HG03565 (cell line): ENCODE data around the gene GPR37L1.
"Not testable (repeated sequence)": the region's sequence is repeated elsewhere in the genome, so short reads cannot be mapped to it uniquely, and the experiment has no call there.

Source experiments
- ATAC-seq: cut with Tn5 transposase; IDR thresholded peaks from one replicate; pipeline ENCODE4 v1.9.1; 2021; ENCODE audit warnings: mild to moderate bottlenecking, moderate library complexity; ENCODE audit not compliant: unreplicated experiment

Gene GPR37L1

DNA sequence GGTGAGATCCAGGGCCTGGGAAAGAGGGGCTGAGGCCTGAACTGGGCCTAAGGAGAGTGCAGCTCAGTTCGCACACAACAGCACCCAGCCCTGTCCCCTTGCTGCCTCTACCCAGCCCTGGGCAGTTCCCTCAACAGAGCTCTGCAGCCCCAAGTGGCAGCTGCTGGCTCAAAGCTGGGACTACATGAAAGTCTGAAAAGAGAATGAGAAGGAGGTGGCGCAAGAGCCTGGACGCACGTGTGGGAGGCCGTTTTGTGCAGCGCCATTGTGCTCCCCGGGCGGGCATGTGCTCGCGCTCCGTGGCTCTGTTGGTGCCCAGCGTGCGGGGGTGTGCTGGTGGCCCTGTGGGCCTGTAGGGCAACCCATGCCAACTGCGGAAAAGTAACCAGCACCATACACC, 10.3 kb downstream of the GPR37L1 start:
- ATAC-seq, result no peak

GRCh38 chr1:202133496-202133895, 10.8 kb downstream of the GPR37L1 start:
- ATAC-seq, result no peak

- ATAC-seq, result no peak
Observed at GRCh38 chr1:202133989-202134388, 11.3 kb downstream of the GPR37L1 start.

DNA sequence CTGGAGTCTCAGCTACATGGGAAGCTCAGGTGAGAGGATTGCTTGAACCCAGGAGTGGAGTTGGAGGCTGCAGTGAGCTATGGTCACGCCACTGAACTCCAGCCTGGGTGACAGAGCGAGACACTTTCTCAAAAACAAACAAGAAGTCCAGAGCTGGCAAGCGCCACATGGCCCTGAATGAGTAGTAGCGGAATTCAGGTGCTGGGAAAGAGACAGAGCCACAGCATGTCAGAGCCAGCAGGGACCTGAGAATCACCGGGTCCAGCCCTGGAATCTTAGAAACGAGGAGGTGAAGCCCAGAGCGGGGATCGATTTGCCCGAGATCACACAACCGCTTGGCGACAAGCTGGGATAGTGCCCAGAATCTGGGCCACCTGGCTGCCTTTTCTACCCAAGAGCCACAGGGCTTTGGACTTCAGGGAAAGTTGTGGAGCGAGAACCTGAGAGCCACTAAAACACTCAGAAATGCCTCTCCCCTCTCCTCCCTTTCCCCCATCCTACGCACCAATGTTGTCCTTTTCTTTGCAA, 12.0 kb downstream of the GPR37L1 start:
- ATAC-seq, result no peak

DNA sequence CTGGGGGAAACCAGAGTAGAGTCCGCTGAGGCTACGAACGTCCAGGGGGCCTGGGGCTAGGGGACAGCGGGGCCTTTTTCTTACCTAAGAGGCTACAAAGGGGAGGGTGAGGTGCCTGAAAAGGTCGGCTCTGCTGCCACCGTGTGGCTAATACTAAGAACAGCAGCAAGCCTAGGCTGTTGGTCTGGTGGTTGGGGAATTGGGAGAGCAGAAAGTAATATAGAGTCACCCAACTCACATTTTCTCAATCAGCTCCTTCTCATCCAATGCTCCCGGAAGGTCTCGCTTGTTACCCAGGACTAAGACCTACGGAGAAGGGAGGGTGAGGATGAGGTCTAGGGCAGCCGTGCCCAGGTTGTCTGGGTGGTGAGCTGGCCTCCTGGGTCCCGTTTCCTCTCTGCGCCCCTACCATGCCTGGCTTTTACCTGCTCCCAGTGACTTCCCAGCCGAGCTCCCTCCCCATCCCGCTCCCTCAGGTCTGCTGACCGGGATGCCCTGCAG, 12.6 kb downstream of the GPR37L1 start:
- ATAC-seq, result no peak

DNA sequence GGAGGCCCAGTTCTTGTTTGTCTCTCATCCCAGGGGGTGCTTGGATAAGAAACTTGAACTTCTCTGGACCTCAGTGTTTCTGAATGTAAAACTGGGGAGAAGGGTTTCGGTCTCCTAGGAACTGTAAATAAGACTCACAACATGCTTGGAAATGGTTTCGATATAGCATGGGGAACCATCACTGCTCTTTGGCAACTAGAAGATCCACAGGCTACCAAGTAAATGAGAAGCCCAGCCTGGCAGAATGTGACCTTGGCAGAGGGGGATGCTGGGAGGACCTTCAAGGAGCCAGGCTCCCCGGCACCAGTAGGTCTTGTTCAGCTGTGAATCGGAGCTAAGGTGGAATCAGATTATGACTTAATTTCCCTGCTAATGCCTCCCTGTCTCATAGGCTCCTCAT, 18.1 kb downstream of the GPR37L1 start:
- ATAC-seq, result no peak

DNA sequence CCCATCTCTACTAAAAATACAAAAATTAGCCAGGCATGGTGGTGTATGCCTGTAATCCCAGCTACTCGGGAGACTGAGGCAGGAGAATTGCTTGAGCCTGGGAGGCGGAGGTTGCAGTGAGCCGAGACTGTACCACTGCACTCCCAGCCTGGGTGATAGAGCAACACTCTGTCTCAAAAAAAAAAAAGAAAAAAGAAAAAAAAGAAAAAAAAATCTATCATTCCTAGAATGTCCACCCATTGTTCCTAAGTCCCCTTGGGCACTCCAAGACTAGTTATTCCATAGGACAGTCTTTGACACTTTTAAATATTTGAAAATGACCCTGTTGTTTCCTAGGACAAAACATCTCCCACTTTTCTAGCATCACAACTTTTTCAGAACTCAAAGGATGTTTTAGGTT, 18.8 kb downstream of the GPR37L1 start:
- not testable (repeated sequence) for ATAC-seq

GRCh38 chr1:202143011-202143767, 20.5 kb downstream of the GPR37L1 start:
- no peak for ATAC-seq

DNA sequence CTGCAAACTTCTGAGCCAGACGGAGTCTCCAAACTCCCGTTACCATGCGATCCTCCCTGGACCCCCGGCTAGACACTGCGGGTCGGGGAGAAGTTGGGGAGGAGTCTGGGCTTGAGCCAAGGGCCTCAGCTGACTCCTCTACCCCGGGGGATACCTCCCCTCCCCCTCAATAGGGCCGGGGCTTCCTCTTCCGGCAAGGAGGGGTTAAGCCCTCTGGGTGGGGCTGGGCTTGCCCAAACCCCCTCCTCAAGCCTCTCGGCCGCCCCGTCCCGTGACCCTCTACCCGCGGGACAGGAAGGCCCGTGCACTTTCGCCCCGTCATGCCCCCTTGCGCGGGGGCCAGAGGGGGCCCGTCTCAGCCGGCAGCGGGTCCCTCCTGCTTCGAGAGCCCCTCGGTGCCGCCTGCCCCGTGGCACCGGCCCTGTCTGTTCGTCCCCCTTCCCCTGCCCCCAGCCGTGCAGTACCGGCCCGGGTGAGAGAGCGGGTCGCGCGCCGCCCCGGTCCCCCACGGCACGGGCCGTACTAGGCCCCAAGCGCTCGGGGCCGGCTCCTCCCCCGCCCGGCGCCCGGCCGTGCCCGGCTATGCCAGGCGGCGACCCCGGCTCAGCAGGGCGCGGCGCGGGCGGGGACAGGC, 21.2 kb downstream of the GPR37L1 start:
- ATAC-seq, result no peak

DNA sequence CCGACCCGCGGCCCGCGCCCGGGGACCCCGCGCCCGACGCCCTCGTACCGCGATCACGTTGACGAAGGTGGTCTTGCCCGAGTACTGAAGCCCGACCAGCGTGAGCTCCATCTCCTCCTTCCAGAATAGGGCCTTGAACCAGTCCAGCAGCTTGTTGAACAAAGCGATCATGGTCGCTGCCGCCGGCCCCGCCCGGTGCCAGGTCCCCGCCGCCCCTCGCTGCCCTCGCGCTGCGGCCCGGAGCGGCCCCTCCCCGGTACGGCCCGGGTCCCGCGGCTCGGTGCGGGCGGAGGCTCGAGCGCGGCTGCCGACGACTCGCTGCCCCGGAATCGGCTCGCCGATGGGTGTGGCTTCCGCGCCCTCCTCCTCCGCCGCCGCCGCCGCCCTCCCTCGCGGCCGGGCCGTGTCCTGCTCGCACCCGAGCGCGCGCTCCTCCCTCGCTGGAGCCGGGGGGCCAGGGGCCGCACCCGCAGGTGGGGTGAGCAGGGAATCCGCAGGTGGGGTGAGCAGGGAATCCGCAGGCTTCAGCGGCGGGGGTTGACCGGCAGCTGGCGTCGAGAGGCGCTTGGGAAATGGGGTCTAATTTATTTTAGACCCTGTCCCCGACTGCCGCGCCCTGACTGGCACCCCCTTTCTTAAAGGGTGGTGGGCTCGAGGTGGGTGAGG, 21.8 kb downstream of the GPR37L1 start, which contains the start of gene ARL8A:
Gene ARL8A, minus strand, starts transcription at position 336 of the 666 bp plus-strand sequence. Its CDS starts 165 bp downstream, at position 171.
- no peak for ATAC-seq

DNA sequence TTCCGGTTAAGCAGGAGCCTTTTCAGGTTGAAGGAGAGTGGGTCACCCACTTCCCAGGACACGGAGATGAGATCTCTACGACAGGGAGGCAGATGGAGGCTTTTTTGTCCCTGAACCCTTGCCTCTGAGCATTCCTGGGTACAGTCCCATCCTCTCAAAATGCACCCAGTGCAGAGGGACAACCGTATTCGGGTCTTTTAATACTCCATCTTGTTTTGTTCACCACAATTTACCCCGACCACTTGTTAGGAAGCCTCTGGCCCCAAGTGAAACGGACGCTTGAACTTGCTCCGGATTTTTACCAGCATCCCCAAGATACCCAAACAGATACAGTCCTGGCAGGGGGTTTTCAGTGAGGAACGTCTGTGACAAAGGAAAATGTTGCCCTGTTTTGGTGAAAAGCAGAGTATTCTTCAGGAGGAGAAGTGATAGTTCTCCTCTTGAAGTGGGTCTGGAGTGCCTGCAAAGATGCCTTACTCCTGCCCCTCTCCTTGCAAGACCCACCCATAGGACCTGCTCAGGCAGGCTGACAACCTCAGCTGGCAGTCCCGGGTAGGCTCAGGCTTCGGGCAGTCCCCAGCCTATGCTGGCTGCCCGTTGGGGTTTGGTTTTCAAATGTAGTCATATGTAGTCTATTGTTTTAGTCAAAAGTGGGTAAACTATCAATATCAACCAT, 22.5 kb downstream of the GPR37L1 start:
- no peak for ATAC-seq

- not testable (repeated sequence) for ATAC-seq
Observed at GRCh38 chr1:202145744-202146140, 23.0 kb downstream of the GPR37L1 start.

- ATAC-seq, result no peak
Observed at GRCh38 chr1:202146279-202146678, 23.6 kb downstream of the GPR37L1 start.

DNA sequence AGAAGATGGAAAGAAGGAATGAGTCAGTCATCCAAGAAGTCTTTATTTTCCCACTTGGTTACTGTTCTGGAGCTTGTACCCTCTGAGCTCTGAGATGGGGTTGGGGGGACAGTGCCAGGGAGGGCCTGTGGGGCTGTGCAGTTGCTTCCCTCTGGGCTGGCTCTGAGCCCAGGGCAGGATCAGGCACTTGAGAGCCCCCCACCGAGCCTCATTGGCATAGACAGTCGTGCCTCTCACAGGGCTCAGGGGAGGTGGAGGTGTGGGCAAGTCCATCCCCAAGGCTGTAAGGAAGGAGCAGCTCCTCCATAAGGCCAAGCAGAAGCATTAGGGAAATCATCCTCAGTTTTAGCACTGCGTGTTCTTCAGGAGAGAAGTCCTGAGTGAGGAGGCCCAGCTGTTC, 24.3 kb downstream of the GPR37L1 start:
- no peak for ATAC-seq

GRCh38 chr1:202148391-202148790, 25.7 kb downstream of the GPR37L1 start:
- ATAC-seq, result no peak

GRCh38 chr1:202149566-202149965, 26.8 kb downstream of the GPR37L1 start:
- no peak for ATAC-seq

DNA sequence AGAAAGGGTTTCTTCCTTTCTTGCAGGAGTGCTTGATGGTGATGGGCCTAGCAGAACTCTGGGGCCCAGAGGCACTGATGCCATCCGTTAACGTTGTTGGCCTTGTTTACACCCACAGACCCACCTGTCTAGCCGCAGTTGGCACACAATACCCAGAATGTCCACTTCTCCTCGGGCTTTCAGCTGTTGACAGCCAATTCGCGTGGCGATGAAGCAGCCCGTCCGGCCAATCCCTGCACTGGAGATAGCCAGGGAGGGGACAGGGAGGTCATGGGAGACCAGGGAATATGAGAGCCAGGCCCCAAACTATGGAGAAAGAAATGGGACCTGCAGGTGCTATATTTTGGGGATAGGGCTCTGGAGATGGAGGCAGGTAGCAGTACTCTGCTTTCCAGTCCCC, 27.5 kb downstream of the GPR37L1 start:
- ATAC-seq, result no peak

- ATAC-seq, result no peak
Observed at GRCh38 chr1:202150602-202151001, 27.9 kb downstream of the GPR37L1 start.

DNA sequence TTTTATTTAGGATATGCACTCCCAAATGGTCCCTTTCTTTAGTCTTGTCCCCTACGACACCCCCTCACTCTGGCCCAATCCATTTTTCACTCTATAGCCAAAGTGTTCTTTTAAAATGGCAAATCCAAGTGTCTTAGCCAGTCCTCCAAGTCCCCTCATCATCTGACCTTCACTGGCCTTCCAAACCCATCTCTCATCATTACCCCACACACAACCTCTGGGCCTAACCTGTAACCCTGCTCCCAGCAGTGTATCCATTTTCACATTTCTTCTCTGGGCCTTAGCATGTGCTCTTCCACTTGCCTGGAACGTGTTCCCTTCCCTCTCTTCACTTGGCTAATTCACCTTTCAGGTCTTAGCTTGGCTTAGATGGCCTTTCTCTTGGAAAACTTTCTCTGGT, 28.3 kb downstream of the GPR37L1 start:
- ATAC-seq, result no peak

DNA sequence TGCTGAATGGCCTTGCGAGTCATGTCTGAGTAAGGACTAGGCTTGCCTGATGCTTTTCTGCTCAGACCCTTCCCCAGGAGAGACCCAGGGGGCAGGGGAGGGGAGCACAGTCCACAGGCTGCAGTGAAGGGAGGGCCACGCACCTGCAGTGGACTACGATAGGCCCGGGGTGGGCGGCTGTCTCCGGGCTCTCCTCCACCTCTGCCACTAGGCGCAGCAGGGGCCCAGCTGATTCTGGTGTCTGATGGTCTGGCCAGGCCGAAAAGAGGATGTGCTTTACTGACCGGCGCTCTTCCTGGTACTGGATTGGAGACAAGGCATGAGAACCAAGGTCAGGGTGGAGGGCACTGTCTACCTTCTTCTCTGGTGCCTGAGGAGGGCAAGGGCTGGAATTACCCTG, 29.7 kb downstream of the GPR37L1 start:
- ATAC-seq, result no peak

GRCh38 chr1:202153284-202153683, 30.6 kb downstream of the GPR37L1 start:
- no peak for ATAC-seq
